Activated CD4-positive, alpha-beta T cell treated with anti-CD3 and anti-CD28 coated beads, Interleukin-10, Interleukin-2, amounts not matched to agents 100 ng/mL and 50 ng/mL, durations not matched to agents 16 hours and 8 hours (primary cell): Measurements from ENCODE around the gene RC3H1.
"Not testable (repeated sequence)": the region's sequence is repeated elsewhere in the genome, so short reads cannot be mapped to it uniquely, and the experiment has no call there.

Experiments used
- DNase-seq: peaks from one replicate; pipeline ENCODE4 v3.0.0-alpha.2; 2020

The RC3H1 gene

DNA sequence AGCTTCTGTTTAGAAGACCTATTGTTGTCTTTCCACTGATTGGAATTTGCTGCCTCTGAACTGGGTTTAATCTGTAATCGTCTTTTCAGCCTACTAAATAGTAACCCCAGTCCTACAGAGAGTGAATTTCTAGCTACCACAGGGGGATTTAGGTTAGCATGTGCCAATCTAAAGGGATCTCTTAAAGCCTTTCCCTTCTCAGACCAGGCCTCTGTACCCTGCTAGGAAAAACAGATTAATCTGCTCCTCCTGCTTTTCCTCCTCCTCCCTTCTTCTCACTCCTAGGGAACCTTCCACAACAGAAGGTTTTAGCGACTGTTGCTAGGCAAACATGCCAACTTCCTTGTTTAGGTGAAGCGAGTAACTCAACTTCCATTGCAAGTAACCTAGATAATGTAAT is 1.3 kb upstream of the RC3H1 start:
- no peak for DNase-seq

DNA sequence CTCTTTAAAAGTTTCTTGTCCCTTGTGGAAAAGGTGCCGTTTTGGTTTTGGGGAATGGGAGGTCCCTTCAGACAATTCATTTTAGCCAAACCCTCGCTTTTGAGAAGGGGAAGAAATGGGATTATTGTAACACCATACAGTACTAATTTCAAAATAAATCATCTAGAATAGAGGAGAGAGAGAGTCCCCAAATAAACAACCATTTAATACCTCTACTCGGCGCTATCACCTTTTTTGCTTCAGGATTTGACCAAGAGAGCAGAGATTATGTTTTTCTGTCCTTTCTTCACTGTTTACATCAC is 770 bp upstream of the RC3H1 start:
- no peak for DNase-seq

DNA sequence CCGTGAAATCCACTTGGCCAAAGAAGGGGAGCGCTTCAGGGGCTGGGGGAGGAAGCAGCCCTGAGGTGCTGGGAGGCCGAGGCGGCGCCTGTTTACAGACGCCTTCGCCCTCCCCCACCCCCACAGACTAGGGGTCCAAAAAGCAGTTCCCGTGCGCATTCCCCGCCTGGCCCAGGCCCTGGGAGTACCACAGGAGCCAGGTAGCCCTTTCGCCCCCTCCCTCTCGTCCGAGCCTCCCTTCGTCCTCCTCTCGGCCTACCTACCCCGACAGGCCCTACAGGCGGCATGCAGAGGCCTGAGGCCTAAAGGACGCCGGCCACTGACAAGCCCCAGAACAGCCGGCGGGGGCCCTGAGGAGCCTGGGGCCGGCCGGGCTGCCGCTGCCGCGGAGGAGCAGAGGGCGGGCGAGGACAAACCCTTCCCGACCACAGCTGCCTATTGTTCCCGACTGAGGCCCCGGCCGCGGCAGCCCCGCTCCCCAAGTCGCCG is 522 bp downstream of the RC3H1 start:
- peak; percentile 38 for DNase-seq

- DNase-seq = no peak
Measured at GRCh38 chr1:174018565-174018964, 3.6 kb downstream of the RC3H1 start.

DNA sequence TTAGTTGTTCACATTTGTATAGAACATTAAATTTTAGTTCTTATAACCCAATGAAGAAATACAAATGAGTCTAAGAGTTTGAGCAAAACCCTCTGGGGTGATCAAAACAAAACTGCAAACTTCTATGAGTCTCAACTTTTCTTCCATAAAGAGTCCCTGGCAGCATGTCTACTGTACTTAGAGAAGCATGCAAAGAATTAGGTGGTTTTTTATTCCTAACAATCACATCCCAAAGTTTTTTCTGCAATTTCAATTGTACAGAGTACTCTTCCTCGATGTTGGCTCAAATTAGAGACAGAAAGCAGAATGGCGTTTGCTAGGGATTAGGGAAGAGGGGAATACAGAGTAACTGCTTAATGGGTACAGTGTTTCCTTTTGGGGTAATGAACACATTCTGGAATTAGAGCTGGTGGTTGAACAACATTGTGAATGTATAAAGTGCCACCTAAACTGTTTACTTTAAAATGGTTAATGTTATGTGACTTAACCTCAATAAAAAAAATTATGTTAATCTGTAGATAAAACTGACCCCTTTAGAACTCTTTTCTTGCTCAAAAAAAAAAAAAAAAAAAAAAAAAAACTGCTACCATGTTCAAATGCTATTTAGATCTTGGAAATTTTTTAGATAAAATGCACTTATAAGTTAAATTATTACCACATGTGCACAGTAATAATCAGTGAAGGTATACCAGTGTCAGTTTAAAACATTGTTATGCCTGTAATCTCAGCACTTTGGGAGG is 4.8 kb downstream of the RC3H1 start:
- DNase-seq = no peak

DNA sequence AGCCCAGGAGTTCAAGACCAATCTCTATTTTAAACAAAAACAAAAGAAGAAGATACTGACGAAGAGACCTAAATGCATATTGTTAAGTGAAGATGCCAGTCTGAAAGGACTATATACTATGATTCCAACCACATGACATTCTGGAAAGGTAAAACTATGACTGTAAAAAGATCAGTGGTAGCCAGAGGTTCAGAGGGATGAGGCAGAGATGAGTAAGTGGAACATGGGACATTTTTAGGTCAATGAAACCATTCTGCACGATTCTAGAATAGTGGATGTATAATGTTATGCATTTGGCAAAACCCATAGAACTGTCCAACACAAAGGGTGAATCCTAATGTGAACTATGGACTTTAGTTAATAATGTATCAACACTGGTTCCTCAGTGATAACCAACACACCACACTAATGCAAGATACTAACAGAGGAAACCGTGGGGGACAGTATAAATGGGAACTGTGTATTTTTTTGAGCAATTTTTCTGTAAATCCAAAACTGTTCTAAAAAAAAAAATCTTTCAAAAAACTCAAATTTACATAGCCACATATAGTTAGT is 8.2 kb downstream of the RC3H1 start:
- peak; percentile 6 for DNase-seq

DNA sequence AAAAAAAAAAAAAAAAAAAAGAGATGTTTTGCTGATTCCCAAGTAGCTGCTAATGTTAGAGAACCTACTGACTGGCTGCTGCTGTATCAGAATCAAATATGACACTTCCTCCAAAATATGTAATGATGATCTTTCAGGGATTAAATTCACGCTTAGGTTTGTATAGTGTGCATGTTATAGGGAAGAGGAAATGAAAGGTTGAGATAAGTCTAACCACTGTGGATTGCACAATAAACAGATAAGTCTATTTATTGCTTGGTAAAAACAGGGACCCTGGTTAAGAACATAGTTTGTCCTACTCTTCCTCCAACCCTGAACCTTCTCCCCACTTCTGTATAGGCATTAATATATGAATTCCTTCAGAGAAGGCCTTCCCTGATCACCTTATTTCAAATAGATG is 13.2 kb downstream of the RC3H1 start:
- DNase-seq = no peak

- DNase-seq = no peak
Measured at GRCh38 chr1:174008269-174008668, 13.9 kb downstream of the RC3H1 start.

DNA sequence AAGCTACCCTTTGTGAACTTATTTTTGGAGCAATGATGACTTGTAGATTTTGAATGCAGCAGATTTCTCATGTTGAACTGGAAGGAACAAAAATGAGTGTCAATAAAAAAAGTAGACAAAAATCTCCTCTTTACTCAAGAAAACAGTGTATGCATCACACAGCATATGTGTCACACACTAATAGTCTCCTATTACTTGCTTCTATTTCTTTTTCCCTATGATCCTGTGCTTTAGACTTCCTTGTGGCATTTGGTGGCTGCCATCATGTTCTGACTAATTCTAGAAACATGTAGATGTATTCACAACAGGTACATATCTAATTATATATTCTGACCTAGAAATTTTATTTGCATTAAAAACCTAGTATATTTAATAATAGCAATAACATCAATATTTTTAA is 14.3 kb downstream of the RC3H1 start:
- DNase-seq = no peak

DNA sequence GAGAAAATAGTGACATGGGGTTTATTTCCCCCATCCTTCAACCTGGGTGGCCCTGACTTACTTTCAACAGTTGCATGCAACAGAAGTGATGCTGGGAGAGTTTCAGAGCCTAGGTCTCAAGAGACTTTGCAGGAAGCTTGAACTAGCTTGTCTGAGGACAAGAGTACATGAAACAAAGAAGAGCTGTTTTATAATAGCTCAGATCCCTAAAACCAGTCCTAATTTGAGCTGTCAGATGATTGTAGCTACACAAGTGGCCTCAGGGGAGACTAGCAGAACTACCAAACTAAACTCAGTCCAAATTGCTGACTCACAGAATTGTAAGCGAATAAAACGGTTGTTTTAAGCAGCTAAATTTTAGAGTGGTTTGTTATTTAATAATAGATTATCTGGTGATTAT is 17.1 kb downstream of the RC3H1 start:
- no peak for DNase-seq

DNA sequence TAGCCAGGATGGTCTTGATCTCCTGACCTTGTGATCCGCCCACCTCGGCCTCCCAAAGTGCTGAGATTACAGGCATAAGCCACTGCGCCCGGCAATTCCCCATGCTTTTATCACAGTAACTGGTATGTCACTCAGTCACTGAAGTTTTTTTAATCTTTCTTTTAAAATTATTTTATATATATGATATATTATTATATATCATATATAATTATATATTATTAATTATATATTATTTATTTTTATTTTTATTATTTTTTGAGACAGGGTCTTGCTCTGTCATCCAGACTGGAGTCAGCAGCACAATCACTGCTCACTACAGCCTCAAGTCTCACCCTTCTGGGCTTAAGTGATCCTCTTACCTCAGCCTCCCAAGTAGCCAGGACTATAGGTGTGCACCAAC is 18.3 kb downstream of the RC3H1 start:
- no peak for DNase-seq

- DNase-seq = no peak
Measured at GRCh38 chr1:174001573-174001972, 20.6 kb downstream of the RC3H1 start.

DNA sequence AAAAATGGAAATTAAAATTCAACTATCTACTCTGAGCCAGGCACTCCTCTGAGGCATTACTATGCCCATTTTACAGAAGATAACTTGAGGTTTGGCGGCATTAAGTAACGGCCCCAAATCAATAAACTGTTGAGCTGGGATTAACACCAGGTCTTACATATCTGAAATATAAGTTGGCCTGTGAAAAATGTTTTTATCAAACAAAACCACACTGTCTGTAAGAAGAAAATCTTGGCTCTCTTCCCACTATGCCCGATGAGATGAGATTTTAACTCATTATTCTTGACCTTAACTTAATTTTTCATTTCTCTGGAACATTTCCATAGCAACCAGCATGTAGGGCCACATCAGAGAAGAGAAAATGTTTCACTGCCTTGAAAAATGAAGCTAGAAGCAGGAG is 21.8 kb downstream of the RC3H1 start:
- DNase-seq = no peak

DNA sequence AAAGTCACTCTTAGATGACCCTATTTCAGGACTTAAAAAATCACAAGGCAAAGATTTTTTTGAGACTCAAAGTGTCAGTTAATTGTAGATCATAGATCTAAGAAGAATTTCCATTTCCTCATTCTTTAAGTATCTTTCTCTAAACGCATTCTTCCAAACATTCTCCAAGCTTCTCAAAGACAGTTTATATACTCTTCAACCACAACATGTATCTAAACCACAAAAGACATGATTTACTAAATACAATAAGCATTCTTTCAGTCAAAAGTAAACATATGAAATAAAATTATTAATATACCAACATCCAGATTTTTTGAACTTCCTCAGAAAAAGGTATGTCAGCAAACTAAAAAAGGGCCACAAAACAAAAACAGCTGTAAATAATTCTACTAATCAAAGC is 24.4 kb downstream of the RC3H1 start:
- DNase-seq = no peak

GRCh38 chr1:173996995-173997394 is 25.2 kb downstream of the RC3H1 start:
- DNase-seq = no peak

DNA sequence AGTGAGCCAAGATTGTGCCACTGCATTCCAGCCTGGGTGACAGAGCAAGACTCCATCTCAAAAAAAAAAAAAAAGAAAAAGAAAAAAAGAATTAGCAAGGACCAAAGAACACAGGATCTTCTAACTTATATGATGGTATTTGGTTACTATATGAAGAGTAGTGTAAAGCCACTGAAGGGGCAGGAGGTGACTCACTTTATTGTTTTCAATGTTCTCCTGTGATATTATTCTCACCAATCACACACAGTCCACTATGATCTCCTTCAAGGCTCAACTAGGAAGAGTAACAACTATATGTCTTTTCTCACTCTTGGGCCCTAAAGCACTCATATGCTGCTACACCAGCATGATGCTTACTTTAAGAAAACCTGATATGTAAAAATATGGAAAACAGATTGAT is 26.7 kb downstream of the RC3H1 start:
- peak; percentile 7 for DNase-seq

GRCh38 chr1:173993948-173994347 is 28.2 kb downstream of the RC3H1 start:
- not testable (repeated sequence) for DNase-seq

DNA sequence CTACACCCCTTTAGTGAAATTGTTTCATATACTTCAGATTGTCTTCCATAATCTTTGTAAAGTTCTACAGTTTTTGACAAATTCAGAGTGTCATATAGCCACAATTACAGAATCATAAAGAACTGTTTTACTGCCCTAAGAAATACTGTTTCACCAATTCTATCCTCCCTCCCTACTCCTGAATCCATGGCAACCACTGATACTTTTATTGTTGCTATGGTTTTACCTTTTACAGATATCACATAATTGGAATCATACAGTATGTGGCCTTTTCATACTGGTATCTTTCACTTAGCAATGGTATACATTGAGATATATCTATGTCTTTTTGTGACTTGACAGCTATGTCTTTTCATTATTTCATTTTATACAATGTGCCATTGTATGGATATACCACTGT is 34.1 kb downstream of the RC3H1 start:
- DNase-seq = no peak

DNA sequence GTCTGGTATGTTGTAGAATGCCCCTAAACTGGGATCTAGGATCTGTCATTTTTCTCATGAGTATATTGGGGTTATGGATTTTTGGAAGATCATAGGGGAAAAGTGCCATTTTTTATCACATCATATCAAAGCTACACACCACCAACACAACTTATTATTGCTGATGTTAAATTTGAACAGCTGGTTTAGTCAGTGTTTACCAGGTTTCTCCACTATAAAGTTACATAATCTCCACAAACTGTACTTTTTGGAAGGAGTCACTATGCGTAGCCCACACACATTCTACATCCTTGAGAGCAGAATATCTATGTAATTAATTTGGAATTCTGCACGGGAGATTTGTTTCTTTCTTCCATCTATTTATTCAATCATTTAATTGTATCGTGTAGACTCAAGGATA is 35.2 kb downstream of the RC3H1 start:
- DNase-seq = no peak

GRCh38 chr1:173970252-173970651 is 51.9 kb downstream of the RC3H1 start:
- DNase-seq = no peak

- not testable (repeated sequence) for DNase-seq
Measured at GRCh38 chr1:173965896-173966295, 56.3 kb downstream of the RC3H1 start.

GRCh38 chr1:173963477-173963876 is 58.7 kb downstream of the RC3H1 start:
- DNase-seq = no peak

DNA sequence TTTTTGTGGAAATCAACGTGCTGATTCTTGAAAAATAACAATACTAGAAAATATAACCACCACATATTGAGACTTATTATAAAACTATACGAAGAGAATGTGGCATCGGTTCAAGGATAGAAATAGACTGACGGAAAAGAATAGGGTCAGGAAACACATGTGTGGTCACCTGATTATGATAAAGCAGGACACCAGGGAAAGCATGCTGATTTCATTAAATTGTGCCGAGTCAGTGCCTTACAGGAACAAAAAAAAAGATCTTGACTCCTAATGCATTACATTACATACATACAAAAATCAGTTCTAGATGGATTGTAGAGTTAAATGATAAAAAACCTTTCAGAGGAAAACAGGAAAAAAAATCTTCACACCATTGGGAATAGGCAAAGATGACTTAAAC is 61.5 kb downstream of the RC3H1 start:
- no peak for DNase-seq

DNA sequence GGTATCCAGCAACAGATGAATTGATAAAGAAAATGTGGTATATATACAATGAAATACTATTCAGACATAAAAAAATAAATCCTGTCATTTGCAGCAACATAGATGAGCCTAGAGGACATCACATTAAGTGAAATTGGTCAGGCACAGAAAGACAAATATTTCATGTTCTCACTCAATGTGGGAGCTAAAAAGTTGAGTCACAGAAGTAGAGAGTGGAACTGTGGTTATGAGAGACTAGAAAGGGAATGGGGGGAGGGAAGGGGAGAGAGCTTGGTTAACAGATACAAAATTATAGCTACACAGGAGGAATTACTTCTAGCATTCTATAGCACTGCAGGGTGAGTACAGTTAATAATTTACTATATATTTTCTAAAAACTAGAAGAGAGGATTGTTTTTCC is 68.0 kb downstream of the RC3H1 start:
- peak; percentile 31 for DNase-seq

GRCh38 chr1:173948594-173948993 is 73.6 kb downstream of the RC3H1 start:
- no peak for DNase-seq
